ENCODE measurements around the gene ZFP90.
"Not testable (repeated sequence)": the region's sequence is repeated elsewhere in the genome, so short reads cannot be mapped to it uniquely, and the experiment has no call there.

The ZFP90 gene

DNA sequence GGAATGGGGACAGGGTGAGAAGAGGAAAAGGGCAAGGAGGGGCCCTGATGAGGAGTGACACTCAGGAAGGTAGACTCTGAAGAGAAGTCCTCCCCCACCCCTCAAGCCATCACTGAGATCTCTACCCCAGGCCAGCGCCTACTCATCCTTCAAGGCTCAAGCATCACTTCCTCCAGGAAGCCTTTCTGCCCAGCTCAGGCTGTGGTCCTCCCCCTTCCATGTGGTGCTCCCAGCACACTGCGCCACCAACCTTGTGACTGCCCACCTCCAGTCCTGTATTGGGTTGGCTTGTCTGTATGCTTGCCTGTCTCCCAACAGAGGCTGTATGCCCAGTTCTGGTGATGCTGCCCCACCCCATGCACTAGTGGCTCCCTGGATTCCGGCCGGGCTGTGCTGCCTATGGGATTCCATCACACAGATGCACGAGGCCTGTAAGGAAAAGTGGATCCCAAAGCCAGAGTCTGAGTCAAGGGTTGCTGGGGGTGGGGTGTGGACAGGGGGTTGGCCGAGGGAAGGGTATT is 19.8 kb upstream of the ZFP90 start:
- no peak for FAIRE-seq

DNA sequence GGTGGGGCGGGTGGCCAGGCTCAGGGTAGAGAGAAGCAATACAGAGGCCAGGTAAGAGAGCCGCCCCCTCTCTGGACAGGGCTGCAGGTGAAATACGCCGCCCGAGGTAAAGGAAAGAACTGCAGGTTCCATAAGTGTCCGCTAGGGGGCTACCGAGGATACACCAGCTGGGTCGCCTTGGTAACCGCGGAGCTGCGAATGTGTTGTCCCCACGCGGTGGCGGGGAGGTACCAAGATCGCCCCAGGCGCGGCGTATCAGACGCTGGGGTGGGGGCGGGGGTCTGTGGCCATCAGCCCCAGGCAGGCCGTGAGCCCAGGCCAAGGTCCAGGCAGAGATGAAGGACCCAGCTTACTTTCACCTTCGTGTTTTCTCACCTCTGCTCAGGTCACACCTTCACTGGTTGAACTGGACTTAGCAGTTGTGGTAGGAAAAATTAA is 18.4 kb upstream of the ZFP90 start:
- FAIRE-seq, result no peak

DNA sequence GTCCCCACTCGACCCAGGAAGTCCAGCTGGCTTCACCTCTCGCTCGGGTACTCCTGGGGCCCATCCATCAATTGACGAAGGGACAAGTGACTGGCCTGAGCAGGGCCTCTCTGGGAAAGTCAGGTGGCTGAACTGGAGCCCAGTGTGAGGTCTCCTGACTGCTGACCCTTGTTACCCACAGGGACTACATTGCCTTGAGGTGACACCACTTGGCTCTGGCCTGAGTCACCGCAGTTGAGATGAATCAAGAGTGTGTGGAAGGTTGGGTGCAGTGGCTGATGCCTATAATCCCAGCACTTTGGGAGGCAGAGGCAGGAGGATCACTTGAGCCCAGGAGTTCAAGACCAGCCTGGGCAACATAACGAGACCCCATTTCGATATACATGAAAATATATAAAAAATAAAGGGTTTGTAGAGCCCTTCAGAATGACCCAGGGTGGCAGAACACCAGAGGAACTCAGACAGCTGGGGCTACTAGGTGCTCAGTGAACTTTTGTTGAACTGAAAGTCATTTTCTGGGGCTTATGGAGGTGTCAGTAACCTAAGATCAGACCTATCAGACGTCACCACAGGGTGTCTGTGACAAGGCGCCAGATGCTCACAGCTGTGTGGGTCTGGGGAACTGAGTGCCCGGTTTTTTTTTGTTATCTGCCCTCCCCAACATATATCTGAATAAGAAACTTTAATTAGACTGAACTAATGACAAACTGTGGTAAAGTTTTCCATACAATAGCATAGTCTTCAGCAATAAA is 14.8 kb upstream of the ZFP90 start:
- no peak for FAIRE-seq

DNA sequence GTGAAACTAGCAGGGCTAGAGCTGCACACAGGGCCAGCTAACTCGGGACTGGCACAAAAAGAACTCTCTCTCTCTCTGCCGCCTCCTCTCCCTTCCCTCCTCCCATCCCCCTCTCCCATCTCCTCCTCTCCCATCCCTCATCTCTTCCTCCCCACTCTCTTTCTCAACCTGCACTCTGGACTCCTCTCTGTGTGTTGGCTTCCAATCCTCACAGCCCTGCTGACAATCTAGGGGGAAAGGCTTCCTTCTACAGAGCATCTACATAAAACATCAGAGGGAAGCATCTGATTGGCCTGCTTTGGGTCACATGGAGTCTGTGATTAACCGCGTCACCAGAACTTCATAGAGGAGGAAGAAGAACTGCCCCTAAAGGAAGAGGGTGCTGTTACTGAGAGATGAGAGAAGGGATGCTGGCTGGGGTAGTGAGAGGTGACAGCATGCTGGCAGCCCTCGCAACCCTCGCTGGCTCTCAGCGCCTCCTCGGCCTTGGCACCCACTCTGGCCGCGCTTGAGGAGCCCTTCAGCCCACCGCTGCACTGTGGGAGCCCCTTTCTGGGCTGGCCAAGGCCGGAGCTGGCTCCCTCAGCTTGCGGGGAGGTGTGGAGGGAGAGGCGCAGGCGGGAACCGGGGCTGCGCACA is 12.8 kb upstream of the ZFP90 start:
- no peak for FAIRE-seq

DNA sequence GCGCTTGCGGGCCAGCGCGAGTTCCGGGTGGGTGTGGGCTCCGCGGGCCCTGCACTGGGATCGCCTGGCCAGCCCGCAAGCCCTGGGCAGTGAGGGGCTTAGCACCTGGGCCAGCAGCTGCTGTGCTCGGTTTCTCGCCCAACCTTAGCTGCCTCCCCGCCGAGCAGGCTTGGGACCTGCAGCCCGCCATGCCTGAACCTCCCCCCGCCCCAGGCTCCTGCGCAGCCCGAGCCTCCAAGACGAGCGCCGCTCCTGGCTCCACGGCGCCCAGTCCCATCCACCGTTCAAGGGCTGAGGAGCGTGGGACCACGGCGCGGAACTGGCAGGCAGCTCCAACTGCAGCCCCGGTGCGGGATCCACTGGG is 12.3 kb upstream of the ZFP90 start:
- no peak for FAIRE-seq

DNA sequence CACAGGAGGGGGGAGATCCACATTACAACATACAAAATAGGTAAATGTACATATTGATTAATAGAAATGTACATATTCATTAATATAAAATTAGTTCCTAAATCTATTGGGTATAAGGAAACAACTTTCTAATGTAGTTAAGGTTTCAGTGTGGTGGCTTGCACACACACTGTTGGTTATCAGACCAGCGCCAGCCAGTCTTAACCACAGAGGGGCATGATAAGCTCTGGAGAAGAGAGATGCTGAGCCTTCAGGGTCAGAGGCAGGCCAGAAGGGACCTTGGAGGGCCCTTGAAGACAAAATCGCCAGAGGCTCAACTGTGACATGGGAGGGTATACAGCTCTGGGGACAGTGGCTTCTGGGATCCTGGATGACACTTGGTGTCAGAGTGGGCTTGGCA is 10.9 kb upstream of the ZFP90 start:
- no peak for FAIRE-seq

DNA sequence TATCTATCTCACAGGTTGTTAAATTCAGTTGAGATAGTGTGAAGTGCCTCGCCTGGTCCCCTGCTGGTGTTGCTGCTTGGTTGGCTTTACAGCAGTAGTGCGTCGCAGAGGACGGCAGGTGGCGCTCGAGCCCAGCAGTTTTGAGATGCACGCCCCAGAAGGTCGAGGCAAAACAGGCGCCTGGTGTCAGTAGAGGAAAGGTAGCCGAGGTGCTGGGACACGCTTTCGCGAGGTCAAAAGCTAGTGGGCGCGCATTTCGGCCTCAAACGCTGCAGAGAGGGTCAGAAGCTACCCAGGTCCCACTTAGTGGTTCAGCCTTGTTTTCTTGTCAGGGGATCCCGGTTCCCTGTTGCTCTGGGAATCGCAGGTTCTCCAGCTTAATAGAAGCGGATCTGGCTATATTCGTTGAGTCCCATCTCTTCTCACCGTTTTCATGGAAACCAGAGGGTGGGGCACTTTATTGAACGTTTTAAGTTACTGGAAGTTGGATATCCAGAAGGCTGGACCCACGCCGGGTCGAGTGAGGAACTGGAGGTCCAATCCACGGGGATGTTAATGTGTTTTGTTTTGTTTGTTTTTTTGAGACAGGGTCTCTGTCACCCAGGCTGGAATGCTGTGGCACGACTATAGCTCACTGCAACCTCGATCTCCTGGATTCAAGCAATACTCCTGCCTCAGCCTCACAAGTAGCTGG is 10.3 kb upstream of the ZFP90 start:
- FAIRE-seq, result no peak

DNA sequence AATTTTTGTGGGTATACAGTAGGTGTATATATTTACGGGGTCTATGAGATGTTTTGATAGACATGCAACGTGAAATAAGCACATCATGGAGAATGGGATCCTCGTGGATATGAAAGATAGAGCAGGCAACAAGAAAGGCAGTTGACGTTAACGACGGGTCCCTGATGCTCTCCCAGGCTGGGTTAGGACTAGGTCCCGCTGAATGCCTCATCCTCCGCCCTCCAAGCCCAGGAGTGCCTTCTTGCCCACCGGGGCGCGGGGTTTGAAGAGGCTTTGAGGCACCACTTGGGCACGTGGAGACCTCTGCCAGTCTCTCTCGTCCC is 9.5 kb upstream of the ZFP90 start:
- FAIRE-seq, result no peak

DNA sequence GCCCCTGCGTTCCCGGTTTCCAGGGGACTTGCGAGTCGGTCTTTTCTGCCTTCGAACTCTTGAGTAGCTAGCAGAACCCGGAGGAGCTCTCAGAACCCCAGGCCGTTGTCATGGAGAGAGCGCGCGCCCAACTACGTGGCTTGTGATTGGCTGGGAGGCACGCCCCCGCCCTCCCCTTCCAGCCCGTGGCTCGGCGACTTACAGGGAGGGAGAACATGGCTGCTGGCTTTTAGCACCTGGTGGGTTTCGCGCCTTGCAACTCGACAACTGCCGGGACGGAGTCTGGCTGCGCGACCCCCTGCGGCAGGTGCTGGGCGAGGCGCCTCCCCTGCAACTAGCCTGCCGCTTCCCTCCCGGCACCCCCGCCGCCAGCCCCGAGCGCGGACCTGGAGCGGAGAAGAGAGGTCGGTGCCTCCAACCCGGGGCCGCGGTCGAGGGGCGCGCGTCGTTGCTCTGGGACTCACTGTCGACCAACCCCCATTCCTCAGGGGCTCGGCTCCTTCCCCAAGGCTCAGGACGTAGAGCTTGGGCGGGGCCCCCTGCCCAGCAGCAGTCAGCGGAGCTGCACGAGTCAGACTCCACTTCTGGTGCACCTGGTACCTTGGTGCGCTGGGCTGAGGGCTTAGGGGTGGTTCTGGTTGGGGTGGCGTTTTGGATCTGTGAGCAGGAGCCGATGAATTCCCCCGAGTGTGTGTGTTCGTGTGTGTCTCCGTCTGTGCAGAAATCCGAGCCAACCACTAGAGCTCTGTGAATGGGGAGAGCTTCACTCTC is 9.0 kb upstream of the ZFP90 start:
- FAIRE-seq, result no peak

DNA sequence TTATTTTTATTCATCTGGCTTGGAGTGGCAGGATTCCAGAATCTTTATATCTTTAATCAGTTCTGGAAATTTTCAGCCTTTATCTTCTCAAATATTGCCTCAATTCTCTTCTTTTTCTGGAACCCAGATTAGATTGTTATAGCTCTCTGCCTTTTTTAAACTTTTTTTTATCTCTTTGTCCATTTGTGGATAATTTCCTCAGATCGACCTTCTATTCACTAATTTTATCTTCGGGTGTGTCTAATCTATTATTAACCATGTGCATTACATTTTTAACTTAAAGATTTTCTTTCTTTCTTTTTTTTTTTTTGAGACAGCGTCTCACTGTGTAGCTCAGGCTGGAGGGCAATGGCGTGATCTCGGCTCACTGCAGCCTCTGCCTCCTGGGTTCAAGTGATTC is 5.2 kb upstream of the ZFP90 start:
- FAIRE-seq, result no peak

DNA sequence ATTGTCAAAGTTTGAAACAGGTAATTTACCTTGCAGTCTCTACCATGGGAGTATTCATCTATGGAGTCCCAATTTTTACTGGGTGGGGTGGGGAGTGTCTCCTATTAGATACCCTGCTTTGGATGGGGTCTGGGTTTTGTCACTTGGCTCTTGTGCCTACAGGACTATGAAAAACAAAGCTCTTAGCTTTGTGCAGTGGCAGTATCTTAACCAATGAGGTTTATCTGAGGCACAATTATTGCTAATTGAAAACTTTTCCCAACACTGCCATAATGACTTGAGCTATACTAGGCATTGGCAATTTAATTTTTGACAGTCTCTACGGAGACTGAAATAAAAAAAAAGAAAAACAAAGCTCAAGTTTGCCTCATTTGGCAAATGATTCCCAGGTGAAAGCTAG is 3.8 kb upstream of the ZFP90 start:
- FAIRE-seq, result no peak

DNA sequence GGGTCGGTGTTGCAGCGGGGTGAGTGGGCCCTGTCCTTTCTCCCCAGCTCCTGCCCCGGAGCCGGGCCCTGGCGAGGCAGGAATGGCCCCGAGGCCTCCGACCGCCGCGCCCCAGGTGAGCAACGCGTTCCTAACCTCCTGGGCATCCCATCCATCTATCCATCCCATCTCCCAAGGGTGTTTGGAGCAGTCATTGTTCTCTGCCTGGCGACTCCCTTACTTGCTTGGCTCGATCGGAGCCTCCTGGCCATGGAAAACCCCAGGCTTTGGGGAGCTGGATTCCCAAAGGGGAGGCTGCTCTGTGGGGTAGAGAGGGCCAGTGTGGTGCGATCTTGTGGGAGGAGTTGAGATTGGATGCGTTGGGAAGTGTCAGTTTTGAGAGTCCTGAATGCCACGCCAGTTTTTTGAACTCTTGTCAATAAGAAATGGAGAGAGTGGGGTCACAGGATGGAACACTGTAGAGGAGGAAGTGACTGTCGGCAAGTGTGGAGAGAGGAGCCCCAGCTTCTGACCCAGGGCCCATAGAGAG is 684 bp downstream of the ZFP90 start:
- no peak for FAIRE-seq

DNA sequence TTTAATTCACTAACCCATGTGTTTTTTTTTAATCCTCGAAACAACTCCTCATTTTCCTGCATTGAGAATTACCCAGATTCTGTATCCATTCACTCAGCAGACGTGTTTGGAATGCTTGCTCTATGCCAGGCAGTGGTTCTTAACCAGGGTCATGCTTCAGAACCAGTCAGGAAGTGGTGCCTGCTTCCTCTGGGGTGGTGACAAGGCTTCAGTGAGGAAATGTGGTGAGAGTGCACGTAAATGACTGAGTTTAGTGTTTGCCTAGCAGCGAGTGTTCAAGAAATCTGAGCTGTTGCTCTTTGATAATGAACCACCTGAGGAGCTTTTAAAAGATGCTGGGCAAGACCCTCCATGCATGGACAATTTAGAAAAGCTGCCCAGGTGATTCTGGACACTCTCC is 9.9 kb downstream of the ZFP90 start:
- no peak for FAIRE-seq

DNA sequence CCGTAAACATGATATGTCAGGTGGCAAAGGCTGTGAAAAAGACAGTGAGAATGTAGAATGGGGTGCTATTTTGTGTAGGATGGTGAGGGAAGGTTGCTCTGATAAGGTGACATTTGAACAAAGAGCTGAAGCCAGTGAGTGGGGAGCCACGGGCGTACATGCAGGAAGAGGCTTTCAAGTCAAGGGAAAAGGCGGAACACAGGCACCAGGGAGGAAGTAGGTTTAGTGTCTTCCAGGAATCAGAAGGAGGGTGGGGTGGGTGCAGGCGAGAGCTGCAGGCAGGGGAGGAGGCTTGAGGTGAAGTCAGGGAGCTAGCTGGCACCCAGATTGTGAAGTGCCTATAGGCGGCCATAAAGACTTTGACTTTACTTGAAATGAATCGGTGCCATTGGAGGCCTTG is 14.1 kb downstream of the ZFP90 start:
- no peak for FAIRE-seq

DNA sequence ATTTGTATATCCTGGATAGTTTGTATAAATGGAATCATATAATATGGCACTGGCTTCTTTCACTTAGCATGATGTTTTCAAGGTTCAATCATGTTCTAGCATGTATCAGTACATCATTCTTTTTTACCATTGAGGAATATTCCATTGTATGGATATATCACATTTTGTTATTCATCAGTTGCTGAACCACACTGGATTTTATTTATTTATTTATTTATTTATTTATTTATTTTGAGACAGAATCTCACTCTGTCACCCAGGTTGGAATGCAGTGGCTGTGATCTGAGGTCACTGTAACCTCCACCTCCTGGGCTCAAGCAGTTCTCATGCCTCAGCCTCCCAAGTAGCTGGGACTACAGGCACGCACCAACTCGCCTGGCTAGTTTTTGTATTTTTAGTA is 21.2 kb downstream of the ZFP90 start:
- not testable (repeated sequence) for FAIRE-seq

DNA sequence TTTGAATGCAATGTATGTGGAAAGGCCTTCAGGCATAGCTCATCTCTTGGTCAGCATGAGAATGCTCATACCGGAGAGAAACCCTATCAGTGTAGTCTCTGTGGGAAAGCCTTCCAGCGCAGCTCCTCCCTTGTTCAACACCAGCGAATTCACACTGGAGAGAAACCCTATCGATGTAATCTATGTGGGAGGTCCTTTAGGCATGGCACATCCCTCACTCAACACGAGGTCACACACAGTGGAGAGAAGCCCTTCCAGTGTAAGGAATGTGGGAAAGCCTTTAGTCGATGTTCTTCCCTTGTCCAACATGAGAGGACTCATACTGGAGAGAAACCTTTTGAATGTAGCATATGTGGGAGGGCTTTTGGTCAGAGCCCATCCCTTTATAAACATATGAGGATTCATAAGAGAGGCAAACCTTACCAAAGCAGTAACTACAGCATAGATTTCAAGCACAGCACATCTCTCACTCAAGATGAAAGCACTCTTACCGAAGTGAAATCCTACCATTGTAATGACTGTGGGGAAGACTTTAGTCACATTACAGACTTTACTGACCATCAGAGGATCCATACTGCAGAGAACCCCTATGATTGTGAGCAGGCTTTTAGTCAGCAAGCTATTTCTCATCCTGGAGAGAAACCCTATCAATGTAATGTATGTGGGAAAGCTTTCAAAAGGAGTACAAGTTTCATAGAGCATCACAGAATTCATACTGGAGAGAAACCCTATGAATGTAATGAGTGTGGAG is 24.7 kb downstream of the ZFP90 start:
- no peak for FAIRE-seq

DNA sequence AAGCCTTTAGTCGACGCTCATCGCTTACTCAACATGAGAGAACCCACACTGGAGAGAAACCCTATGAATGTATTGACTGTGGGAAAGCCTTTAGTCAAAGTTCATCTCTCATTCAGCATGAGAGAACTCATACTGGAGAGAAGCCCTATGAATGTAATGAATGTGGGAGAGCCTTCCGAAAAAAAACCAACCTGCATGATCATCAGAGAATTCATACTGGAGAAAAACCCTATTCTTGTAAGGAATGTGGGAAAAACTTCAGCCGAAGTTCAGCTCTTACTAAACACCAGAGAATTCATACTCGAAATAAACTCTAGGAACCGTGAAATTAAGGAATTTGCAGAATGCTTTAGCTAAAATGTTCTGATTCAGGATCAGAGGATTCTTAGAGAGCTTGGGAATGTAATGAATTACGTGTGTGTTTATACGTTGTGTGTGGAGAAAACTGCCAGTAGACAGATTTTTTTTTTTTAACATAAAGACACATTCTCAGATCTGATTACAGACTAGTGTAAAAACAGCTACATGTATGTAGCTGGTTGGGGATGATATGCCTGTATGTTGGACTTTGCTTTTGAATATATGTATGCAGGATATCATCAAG is 25.4 kb downstream of the ZFP90 start:
- FAIRE-seq, result no peak

DNA sequence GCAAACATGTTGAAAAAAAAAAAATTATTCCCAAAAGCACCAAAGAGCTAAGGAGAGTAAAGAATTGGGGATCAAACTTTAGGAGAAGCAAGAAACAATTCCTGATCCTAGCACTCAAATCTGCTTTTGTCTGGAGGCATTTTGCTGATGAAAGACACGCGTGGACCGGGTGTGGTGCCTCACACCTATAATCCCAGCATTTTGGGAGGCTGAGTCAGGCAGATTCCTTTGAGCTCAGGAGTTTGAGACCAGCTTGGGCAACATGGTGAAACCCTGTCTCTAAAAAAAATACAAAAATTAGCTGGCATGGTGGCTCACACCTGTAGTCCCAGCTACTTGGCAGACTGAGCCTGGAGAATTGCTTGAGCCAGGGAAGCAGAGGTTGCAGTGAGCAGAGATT is 35.4 kb downstream of the ZFP90 start:
- FAIRE-seq, result no peak

DNA sequence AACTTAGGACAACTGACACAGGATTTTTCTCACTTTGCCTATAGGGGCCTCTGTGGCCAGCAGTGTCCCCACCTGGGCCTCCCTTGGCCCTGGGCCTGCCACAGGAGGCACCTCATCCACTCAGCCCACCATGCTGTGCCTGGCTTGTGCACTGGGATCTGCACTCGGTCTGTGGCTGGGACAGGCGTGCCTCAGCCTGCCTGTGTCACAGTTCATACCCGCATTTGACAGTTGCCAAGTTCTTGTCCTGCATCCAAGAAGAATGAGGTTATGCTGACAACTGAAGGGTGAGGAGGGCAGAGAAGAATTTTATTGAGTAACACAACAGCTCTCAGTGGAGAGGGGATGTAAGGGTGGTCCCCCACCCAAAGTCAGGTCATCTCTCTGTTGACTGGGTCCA is 36.0 kb downstream of the ZFP90 start:
- no peak for FAIRE-seq

DNA sequence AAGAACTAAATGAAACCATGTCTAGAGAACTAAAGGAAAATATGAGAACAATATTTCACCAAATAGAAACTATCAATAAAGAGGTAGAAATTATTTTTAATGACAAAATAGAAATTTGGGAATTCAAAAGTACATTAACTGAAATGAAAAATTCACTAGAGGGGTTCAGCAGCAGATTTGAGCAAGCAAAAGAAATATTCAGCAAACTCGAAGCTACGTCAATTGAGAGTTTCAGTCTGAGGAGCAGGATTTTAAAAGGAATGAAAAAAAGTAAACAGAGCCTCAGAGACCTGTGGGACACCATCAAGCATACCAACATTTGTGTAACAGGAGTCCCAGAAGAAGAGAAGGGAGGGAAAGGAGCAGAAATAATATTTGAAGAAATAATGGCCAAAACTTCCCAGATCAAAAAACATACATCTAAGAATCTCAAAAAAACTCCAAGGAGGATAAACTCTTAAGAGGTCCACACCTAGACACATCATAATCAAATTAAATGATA is 38.3 kb downstream of the ZFP90 start:
- FAIRE-seq, result no peak

DNA sequence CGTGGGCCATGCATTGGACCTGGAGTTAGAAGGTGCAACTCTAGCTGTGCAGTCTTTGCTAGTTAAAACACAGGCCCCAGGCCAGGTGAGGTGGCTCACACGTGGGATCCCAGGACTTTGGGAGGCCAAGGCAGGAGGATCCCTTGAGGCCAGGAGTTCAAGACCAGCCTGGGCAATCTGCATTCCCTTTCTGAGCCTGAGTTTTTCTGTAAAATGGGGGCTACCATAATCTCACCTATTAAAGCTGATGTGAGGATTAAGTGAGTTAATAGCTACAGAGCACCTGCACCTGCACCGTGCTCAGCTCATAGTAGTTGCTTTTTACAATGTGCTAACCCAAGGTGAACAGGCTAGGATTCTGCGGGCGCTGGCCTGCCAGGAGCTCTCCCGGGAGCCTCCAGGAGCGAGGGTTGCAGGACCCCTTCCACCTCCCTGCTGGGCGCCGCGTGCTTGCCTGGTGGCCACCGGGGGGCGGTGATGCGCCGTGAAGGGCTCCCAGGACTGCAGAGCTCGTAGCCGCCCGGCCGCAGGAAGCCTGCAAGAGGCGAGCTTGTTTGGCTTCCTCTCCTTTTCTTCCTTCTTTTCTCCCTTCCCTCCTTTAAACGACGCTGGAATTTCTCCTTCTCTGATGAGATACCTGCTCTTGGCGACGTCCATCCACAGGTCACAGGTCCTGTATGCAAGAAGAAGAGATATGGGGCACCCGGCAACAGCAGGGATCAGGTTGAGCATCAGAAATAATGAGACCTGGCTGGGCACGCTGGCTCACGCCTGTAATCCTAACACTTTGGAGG is 51.3 kb downstream of the ZFP90 start:
- no peak for FAIRE-seq
